Measurements from ENCODE around the gene PLLP. TPM values are rescaled to one million over a fixed set of nuclear protein-coding genes. Genes with fewer than 3 reads are reported as not detected.

The PLLP gene
- total RNA-seq, 1 donor from 2014 or later: 0.69 TPM

GRCh38 chr16:57223057-57223456 lies 61.4 kb downstream of the PLLP start:
- DNase-seq: no peak

- no peak for DNase-seq
Observed at GRCh38 chr16:57216968-57217367, 67.5 kb downstream of the PLLP start.

- no peak for DNase-seq
Observed at GRCh38 chr16:57213462-57213861, 71.0 kb downstream of the PLLP start.

- no peak for DNase-seq
Observed at GRCh38 chr16:57209780-57210179, 74.7 kb downstream of the PLLP start.

DNA sequence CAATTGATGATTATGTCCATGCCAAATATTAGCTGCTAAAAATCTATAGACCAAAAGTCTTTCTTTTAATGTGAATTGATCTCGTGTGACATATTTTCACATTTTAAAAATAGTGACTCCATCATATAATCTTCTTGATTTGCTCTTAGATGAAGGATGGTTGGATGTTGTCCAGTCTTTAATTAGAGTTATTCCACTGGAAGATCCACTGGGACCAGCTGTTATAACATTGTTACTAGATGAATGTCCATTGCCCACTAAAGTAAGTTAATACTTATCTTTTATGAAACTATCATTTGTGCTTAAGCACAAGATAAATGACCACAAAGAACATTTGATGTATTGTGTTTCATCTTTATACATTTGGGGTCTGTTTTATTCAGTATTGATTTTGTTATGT lies 75.5 kb downstream of the PLLP start:
- DNase-seq: no peak

Small RNAs within 50 kb of the gene (small RNA-seq; reads per million reads assigned to genes)
- gene AC108081.1 (ENCODE audit: low replicate concordance): not detected

Other genes with a start within 250 kb of the PLLP start
- 20.6 TPM for gene CPNE2, start 192.1 kb downstream of the PLLP start, total RNA-seq
- 39.9 TPM for gene PSME3IP1, start 98.6 kb downstream of the PLLP start, total RNA-seq
- gene RSPRY1, start 98.3 kb downstream of the PLLP start, total RNA-seq: 39.9 TPM
- gene ARL2BP, start 39.4 kb downstream of the PLLP start, total RNA-seq: 40.1 TPM
- gene CCL22, start 74.1 kb upstream of the PLLP start, total RNA-seq: 0.69 TPM
- gene CX3CL1, start 87.8 kb upstream of the PLLP start, total RNA-seq: 2.6 TPM
- 0.49 TPM for gene CCL17, start 120.1 kb upstream of the PLLP start, total RNA-seq
- gene CIAPIN1, start 162.7 kb upstream of the PLLP start, total RNA-seq: 40.9 TPM
- 27.1 TPM for gene COQ9, start 162.8 kb upstream of the PLLP start, total RNA-seq
- gene POLR2C, start 178.0 kb upstream of the PLLP start, total RNA-seq: 71.1 TPM
- gene DOK4, start 201.8 kb upstream of the PLLP start, total RNA-seq: 12.6 TPM

Measured in skin of body (tissue), 3 donors.